GM12872 (cell line): Measurements from ENCODE around the gene ZNF496.

ENCODE experiments used
- CTCF ChIP-seq: IDR thresholded peaks from 3 replicates; pipeline ENCODE4 v1.5.1; 2011; ENCODE audit warnings: low read depth, mild to moderate bottlenecking, low read length, moderate library complexity; ENCODE audit not compliant: insufficient read depth

The ZNF496 gene

GRCh38 chr1:247360991-247361731 lies 29.5 kb upstream of the ZNF496 start:
- no peak for TF ChIP-seq CTCF

GRCh38 chr1:247360116-247360898 lies 28.6 kb upstream of the ZNF496 start:
- no peak for TF ChIP-seq CTCF

- TF ChIP-seq CTCF = no peak
These were observed 27.9 kb upstream of the ZNF496 start for GRCh38 chr1:247359559-247359958.

GRCh38 chr1:247358920-247359319 lies 27.3 kb upstream of the ZNF496 start:
- TF ChIP-seq CTCF = no peak

- no peak for TF ChIP-seq CTCF
These were observed 26.1 kb upstream of the ZNF496 start for GRCh38 chr1:247357781-247358211.

- no peak for TF ChIP-seq CTCF
These were observed 25.5 kb upstream of the ZNF496 start for GRCh38 chr1:247357052-247357780.

GRCh38 chr1:247352175-247352574 lies 20.5 kb upstream of the ZNF496 start:
- TF ChIP-seq CTCF = no peak
